Stimulated activated CD8-positive, alpha-beta memory T cell treated with anti-CD3 and anti-CD28 coated beads, Interleukin-7, amount 100 ng/mL, for 48 hours (primary cell): ENCODE results near the gene CDS1.
"Not testable (repeated sequence)": the region's sequence is repeated elsewhere in the genome, so short reads cannot be mapped to it uniquely, and the experiment has no call there.

Experiments
- DNase-seq, 2 donors: peaks; one replicate each; pipeline ENCODE4 v3.0.0-alpha.2; 2020; ENCODE audit warnings: low read depth in 1 of 2; ENCODE audit errors: extremely low read depth in 1 of 2

Gene CDS1

GRCh38 chr4:84582988-84583875 is at the start of gene CDS1:
Gene CDS1, plus strand, starts transcription at chr4:84583127. Its CDS starts 275 bp downstream, at chr4:84583402.
- DNase-seq = no peak

GRCh38 chr4:84535901-84536300 is 47.0 kb upstream of the CDS1 start:
- no peak for DNase-seq

- DNase-seq = no peak
Observed at GRCh38 chr4:84545093-84545492, 37.8 kb upstream of the CDS1 start.

GRCh38 chr4:84547211-84547610 is 35.7 kb upstream of the CDS1 start:
- DNase-seq = no peak

- DNase-seq = not testable (repeated sequence)
Observed at GRCh38 chr4:84549191-84549590, 33.7 kb upstream of the CDS1 start.

- DNase-seq = no peak
Observed at GRCh38 chr4:84562156-84562555, 20.8 kb upstream of the CDS1 start.

- no peak for DNase-seq
Observed at GRCh38 chr4:84563002-84563401, 19.9 kb upstream of the CDS1 start.

GRCh38 chr4:84565951-84566350 is 17.0 kb upstream of the CDS1 start:
- DNase-seq = no peak

GRCh38 chr4:84568496-84568895 is 14.4 kb upstream of the CDS1 start:
- no peak for DNase-seq

- no peak for DNase-seq
Observed at GRCh38 chr4:84569009-84569408, 13.9 kb upstream of the CDS1 start.

GRCh38 chr4:84573385-84574068 is 9.4 kb upstream of the CDS1 start:
- no peak for DNase-seq

GRCh38 chr4:84574069-84574720 is 8.7 kb upstream of the CDS1 start:
- DNase-seq = no peak

- no peak for DNase-seq
Observed at GRCh38 chr4:84578540-84579402, 4.2 kb upstream of the CDS1 start.

- no peak for DNase-seq
Observed at GRCh38 chr4:84579403-84579776, 3.5 kb upstream of the CDS1 start.

GRCh38 chr4:84582302-84582987 is 482 bp upstream of the CDS1 start:
- peak; percentile 50 to 61 for DNase-seq

- DNase-seq = no peak
Observed at GRCh38 chr4:84583876-84584380, 1.0 kb downstream of the CDS1 start.

- no peak for DNase-seq
Observed at GRCh38 chr4:84585251-84585650, 2.3 kb downstream of the CDS1 start.

- DNase-seq = no peak
Observed at GRCh38 chr4:84594724-84595123, 11.8 kb downstream of the CDS1 start.

- DNase-seq = no peak
Observed at GRCh38 chr4:84596826-84597225, 13.9 kb downstream of the CDS1 start.

- no peak for DNase-seq
Observed at GRCh38 chr4:84597450-84597849, 14.5 kb downstream of the CDS1 start.
